GM12878 (cell line): ENCODE results near the gene CDCP2. TPM values are rescaled to one million over a fixed set of nuclear protein-coding genes. Genes with fewer than 3 reads are reported as not detected.

Experiments used
- ATAC-seq: fragments of 200-7000 bp; cut with Tn5 transposase; 3 replicates; pipeline ENCODE4 v1.9.1; 2020; ENCODE audit warnings: mild to moderate bottlenecking, moderate library complexity
- BruUV-seq: library from RNA; stranded (reverse); fragments of 400-500 nt; replicated peaks from 2 replicates; lab custom pipeline; 2021; lab: Mats Ljungman, UMichigan
- CTCF ChIA-PET: fragments of 300-600 bp; sonication (Branson Sonifier 250); formaldehyde crosslinking; extraction: SDS; loops from one replicate; lab custom pipeline; 2021; ENCODE audit warnings: inconsistent platforms; lab: Yijun Ruan, JAX
- POLR2A ChIA-PET: fragments of 350-600 bp; formaldehyde crosslinking; extraction: SDS; loops from one replicate; lab custom pipeline; 2021; ENCODE audit warnings: inconsistent platforms; lab: Charles Lee
- RAD21 ChIA-PET: fragments of 300-600 bp; sonication (Branson Sonifier 250); formaldehyde crosslinking; loops from one replicate; lab custom pipeline; 2023; ENCODE audit warnings: antibody characterized with exemption; ENCODE audit not compliant: unreplicated experiment; lab: Charles Lee
- SMC1A ChIA-PET: fragments of 300-600 bp; sonication (Branson Sonifier 250); formaldehyde crosslinking; loops from one replicate; lab custom pipeline; 2023; ENCODE audit not compliant: unreplicated experiment, uncharacterized antibody; lab: Charles Lee
- DNase-seq: peaks from one replicate; pipeline ENCODE4 v3.0.0-alpha.2; 2011; ENCODE audit warnings: low read depth, low spot score
- FAIRE-seq: peaks from 3 replicates; lab custom pipeline; 2011; peaks lifted over from hg19 to GRCh38; lab: Jason Lieb, UNC
- H2AFZ ChIP-seq: 2 replicates; pipeline ENCODE4 v1.6.0; 2011; ENCODE audit warnings: low read depth, low read length, control low read depth; ENCODE audit not compliant: control insufficient read depth
- H3K27ac ChIP-seq: 2 replicates; pipeline ENCODE4 v1.5.1; 2011; ENCODE audit warnings: control low read depth; ENCODE audit not compliant: control insufficient read depth, insufficient read depth
- H3K27me3 ChIP-seq, 2 experiments: replicated peaks in 1 of 2; 2 replicates each; pipeline versions ENCODE4 v1.6.0 to v1.6.1; 2011; ENCODE audit warnings: low read length in 1 of 2; ENCODE audit not compliant: control insufficient read depth in 2 of 2, insufficient read depth in 2 of 2
- H3K36me3 ChIP-seq, 2 experiments: 2 replicates each; pipeline ENCODE4 v1.5.1; 2011; ENCODE audit warnings: low read length in 1 of 2; ENCODE audit not compliant: control insufficient read depth in 2 of 2, insufficient read depth in 2 of 2
- H3K4me1 ChIP-seq: 2 replicates; pipeline ENCODE4 v1.6.1; 2011; ENCODE audit warnings: mild to moderate bottlenecking, low read length, moderate library complexity, mixed read lengths; ENCODE audit not compliant: control insufficient read depth, insufficient read depth
- H3K4me2 ChIP-seq: 2 replicates; pipeline ENCODE4 v1.6.0; 2011; ENCODE audit warnings: control low read depth; ENCODE audit not compliant: control insufficient read depth, insufficient read depth
- H3K4me3 ChIP-seq: fragments of 200-600 bp; sonication (generic); 2 replicates; pipeline ENCODE4 v1.5.1; 2016
- H3K79me2 ChIP-seq: 2 replicates; pipeline ENCODE4 v1.6.0; 2011; ENCODE audit warnings: low read length; ENCODE audit not compliant: control insufficient read depth, insufficient read depth
- H3K9ac ChIP-seq: 2 replicates; pipeline ENCODE4 v1.8.0; 2011; ENCODE audit warnings: low read length, control low read depth, mixed read lengths; ENCODE audit not compliant: control insufficient read depth, insufficient read depth
- H3K9me3 ChIP-seq: replicated peaks from 3 replicates; pipeline ENCODE4 v1.5.1; 2011; ENCODE audit warnings: mild to moderate bottlenecking, low read length; ENCODE audit not compliant: control insufficient read depth, insufficient read depth
- H4K20me1 ChIP-seq: 2 replicates; pipeline ENCODE4 v1.6.0; 2011; ENCODE audit not compliant: control insufficient read depth, insufficient read depth
- CBX3 ChIP-seq: fragments of 200-600 bp; sonication (generic); IDR thresholded peaks from 2 replicates; pipeline ENCODE4 v1.6.1; 2016; ENCODE audit warnings: low read depth, borderline replicate concordance
- CEBPZ ChIP-seq: fragments of 150-350 bp; IDR thresholded peaks from 2 replicates; pipeline ENCODE4 v1.6.1; 2016; ENCODE audit warnings: low read depth, low read length
- CHD1 ChIP-seq: IDR thresholded peaks from 2 replicates; pipeline ENCODE4 v1.6.1; 2012; ENCODE audit warnings: low read depth, low read length, improper control_type of control experiment
- HDAC6 ChIP-seq: fragments of 200-600 bp; sonication (generic); IDR thresholded peaks from one replicate; pipeline ENCODE4 v1.8.0; 2017; ENCODE audit warnings: antibody characterized with exemption; ENCODE audit not compliant: unreplicated experiment
- MEF2B ChIP-seq: fragments of 450-650 bp; IDR thresholded peaks from 2 replicates; pipeline ENCODE4 v1.6.1; 2018; ENCODE audit warnings: mild to moderate bottlenecking, moderate library complexity; ENCODE audit not compliant: partially characterized antibody, poor library complexity, severe bottlenecking
- POLR2AphosphoS5 ChIP-seq: IDR thresholded peaks from 2 replicates; pipeline ENCODE4 v1.6.1; 2011; ENCODE audit warnings: mild to moderate bottlenecking, low read length, inconsistent platforms
- RAD51 ChIP-seq: fragments of 450-650 bp; IDR thresholded peaks from 2 replicates; pipeline ENCODE4 v1.6.1; 2016; ENCODE audit warnings: moderate library complexity, mild to moderate bottlenecking, inconsistent platforms
- RBBP5 ChIP-seq: fragments of 200-600 bp; sonication (generic); conservative IDR thresholded peaks from 2 replicates; pipeline ENCODE4 v1.6.1; 2016
- RELA ChIP-seq: fragments of 450-650 bp; IDR thresholded peaks from 2 replicates; pipeline ENCODE4 v1.8.0; 2014; ENCODE audit warnings: borderline replicate concordance; ENCODE audit not compliant: partially characterized antibody
- SIX5 ChIP-seq: IDR thresholded peaks from 2 replicates; pipeline ENCODE4 v1.6.1; 2011; ENCODE audit warnings: mild to moderate bottlenecking, low read depth, low read length, moderate library complexity; ENCODE audit not compliant: severe bottlenecking
- ZBED1 ChIP-seq: IDR thresholded peaks from 2 replicates; pipeline ENCODE4 v1.6.1; 2016; ENCODE audit warnings: borderline replicate concordance
- ZNF687 ChIP-seq: fragments of 450-650 bp; IDR thresholded peaks from 2 replicates; pipeline ENCODE4 v1.6.1; 2017; ENCODE audit warnings: mild to moderate bottlenecking, moderate library complexity
- ZZZ3 ChIP-seq: IDR thresholded peaks from 2 replicates; pipeline ENCODE4 v1.6.1; 2011; ENCODE audit warnings: low read depth; ENCODE audit not compliant: control insufficient read depth, insufficient read length
- WGBS: methylation state at CpG from one replicate; pipeline ENCODE4 v1.1.6; 2016; ENCODE audit warnings: low lambda C conversion rate; ENCODE audit not compliant: insufficient replicate concordance, insufficient coverage; ENCODE audit errors: missing lambda C conversion rate; 5-methylcytosine and 5-hydroxymethylcytosine counted together
- in situ Hi-C: fragments of 300-500 bp; cut with MboI; formaldehyde crosslinking; loops from 9 replicates; pipeline ENCODE4 v1.14.3; 2018; ENCODE audit warnings: mixed read lengths
- intact Hi-C: fragments of 100-400 bp; cut with micrococcal nuclease; formaldehyde crosslinking; loops from one replicate; pipeline ENCODE4 v1.14.2; 2022; ENCODE audit not compliant: unreplicated experiment
- polyA plus RNA-seq, 11 experiments: library from polyadenylated mRNA; depleted of rRNA in 4 of 11; unstranded in 6 of 11; stranded (reverse) in 5 of 11; fragments of >200 nt; fragmentation: Nextera tagmentation in 4 of 11; fragmentation: Illumina TruSeq in 1 of 11; extraction: Ambion mirVana in 4 of 11; extraction: Trizol in 1 of 11; gene quantifications; 1 replicate in 1 of 11; 2 replicates in 10 of 11; pipeline versions ENCODE4 v1.2.1 to v1.2.3, GENCODE V29; 2011 to 2016; ENCODE audit warnings: inconsistent platforms in 2 of 11, missing spikeins in 2 of 11, low read depth in 1 of 11
- total RNA-seq, 4 experiments: library from RNA; depleted of rRNA in 3 of 4; stranded (reverse); fragments of >200 nt in 3 of 4; fragmentation: Illumina TruSeq in 1 of 4; extraction: Trizol in 1 of 4; gene quantifications; 2 replicates each; pipeline versions ENCODE4 v1.2.1 to v1.2.3, GENCODE V29; 2013 to 2021

Gene CDCP2
- total and polyA plus RNA-seq, 10 of the 15 experiments (the other 5 are each of a cell fraction or from before 2014, with no cell fraction given), result 0.06 TPM; not detected in 9

GRCh38 chr1:54091666-54092065, 61.1 kb downstream of the CDCP2 start:
- 97% methylated on average over 3 of the region's 3 CpGs for WGBS

More at GRCh38 chr1:54091666-54092065, 61.1 kb downstream of the CDCP2 start:
- CTCF ChIA-PET, result interaction anchor here (1.2 kb wide), 1 partner anchor 11 kb away, joined by 5 read pairs; no protein-coding TSS in a partner anchor
- no peak for ATAC-seq
- RAD21 ChIA-PET, result no interaction called here
- H3K79me2 ChIP-seq, result no peaks in the 10 kb centered on the region
- H3K27ac ChIP-seq, result no peak overlapping the region
- no peak overlapping the region for H3K4me3 ChIP-seq
- no peak overlapping the region for H3K9ac ChIP-seq
- H4K20me1 ChIP-seq, result no peaks in the 10 kb centered on the region
- FAIRE-seq, result no peak
- no peak for DNase-seq
- H3K36me3 ChIP-seq, result peaks cover 3 to 5% of the 10 kb centered on the region in 2 experiments; a peak in 3 of 4 replicates
- in situ Hi-C loops (no loop called here), intact Hi-C loops (no loop called here)
- H3K4me1 ChIP-seq, result no peaks in the 10 kb centered on the region
- no peaks in the 10 kb centered on the region for H3K9me3 ChIP-seq
- POLR2A ChIA-PET, result no interaction called here
- H3K4me2 ChIP-seq, result no peak overlapping the region
- H2AFZ ChIP-seq, result no peak overlapping the region
- H3K27me3 ChIP-seq, result no peaks in the 10 kb centered on the region
- SMC1A ChIA-PET, result interaction anchor here (1.0 kb wide), 1 partner anchor 90 kb away, joined by 3 read pairs; no protein-coding TSS in a partner anchor
- TF ChIP-seq ZBED1 (no peak), MEF2B (no peak), SIX5 (no peak), RELA (no peak), CBX3 (no peak), CEBPZ (no peak), CHD1 (no peak), RAD51 (no peak), POLR2AphosphoS5 (no peak), ZZZ3 (no peak), ZNF687 (no peak), RBBP5 (no peak), HDAC6 (no peak)
- BruUV-seq, result no TSS peak
